ENCODE results near the gene PRDM16. TPM values are rescaled to one million over a fixed set of nuclear protein-coding genes. Genes with fewer than 3 reads are reported as not detected.
A peak's percentile ranks its signal among the peaks of the same experiment; 100 is the strongest.
"Not testable (repeated sequence)": the region's sequence is repeated elsewhere in the genome, so short reads cannot be mapped to it uniquely, and the experiment has no call there.

Gene PRDM16
- total and polyA plus RNA-seq, 2 experiments from 2014 or later, result 0.14 to 0.16 TPM

DNA sequence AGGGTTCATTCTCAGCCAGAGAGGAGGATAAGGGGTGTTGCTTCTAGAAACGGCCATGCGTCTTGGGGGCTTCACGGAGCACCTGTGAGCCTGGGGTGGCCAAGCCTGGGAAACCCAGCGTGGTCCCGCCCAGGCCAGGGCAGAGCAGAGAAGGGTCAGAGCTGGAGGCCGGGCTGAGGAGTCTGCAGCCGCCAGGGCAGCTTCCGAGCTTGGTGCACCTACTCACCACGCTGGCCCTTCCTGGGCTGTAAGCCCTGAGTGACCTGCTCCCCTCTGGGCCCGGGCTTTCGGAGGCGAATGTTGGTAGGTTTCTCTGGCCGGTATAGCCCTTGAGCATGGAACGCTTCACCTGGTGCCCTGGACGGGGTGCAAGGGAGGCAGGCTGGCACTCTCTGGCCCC is 215.7 kb downstream of the PRDM16 start (continued):
- TF ChIP-seq, protein P1, sequence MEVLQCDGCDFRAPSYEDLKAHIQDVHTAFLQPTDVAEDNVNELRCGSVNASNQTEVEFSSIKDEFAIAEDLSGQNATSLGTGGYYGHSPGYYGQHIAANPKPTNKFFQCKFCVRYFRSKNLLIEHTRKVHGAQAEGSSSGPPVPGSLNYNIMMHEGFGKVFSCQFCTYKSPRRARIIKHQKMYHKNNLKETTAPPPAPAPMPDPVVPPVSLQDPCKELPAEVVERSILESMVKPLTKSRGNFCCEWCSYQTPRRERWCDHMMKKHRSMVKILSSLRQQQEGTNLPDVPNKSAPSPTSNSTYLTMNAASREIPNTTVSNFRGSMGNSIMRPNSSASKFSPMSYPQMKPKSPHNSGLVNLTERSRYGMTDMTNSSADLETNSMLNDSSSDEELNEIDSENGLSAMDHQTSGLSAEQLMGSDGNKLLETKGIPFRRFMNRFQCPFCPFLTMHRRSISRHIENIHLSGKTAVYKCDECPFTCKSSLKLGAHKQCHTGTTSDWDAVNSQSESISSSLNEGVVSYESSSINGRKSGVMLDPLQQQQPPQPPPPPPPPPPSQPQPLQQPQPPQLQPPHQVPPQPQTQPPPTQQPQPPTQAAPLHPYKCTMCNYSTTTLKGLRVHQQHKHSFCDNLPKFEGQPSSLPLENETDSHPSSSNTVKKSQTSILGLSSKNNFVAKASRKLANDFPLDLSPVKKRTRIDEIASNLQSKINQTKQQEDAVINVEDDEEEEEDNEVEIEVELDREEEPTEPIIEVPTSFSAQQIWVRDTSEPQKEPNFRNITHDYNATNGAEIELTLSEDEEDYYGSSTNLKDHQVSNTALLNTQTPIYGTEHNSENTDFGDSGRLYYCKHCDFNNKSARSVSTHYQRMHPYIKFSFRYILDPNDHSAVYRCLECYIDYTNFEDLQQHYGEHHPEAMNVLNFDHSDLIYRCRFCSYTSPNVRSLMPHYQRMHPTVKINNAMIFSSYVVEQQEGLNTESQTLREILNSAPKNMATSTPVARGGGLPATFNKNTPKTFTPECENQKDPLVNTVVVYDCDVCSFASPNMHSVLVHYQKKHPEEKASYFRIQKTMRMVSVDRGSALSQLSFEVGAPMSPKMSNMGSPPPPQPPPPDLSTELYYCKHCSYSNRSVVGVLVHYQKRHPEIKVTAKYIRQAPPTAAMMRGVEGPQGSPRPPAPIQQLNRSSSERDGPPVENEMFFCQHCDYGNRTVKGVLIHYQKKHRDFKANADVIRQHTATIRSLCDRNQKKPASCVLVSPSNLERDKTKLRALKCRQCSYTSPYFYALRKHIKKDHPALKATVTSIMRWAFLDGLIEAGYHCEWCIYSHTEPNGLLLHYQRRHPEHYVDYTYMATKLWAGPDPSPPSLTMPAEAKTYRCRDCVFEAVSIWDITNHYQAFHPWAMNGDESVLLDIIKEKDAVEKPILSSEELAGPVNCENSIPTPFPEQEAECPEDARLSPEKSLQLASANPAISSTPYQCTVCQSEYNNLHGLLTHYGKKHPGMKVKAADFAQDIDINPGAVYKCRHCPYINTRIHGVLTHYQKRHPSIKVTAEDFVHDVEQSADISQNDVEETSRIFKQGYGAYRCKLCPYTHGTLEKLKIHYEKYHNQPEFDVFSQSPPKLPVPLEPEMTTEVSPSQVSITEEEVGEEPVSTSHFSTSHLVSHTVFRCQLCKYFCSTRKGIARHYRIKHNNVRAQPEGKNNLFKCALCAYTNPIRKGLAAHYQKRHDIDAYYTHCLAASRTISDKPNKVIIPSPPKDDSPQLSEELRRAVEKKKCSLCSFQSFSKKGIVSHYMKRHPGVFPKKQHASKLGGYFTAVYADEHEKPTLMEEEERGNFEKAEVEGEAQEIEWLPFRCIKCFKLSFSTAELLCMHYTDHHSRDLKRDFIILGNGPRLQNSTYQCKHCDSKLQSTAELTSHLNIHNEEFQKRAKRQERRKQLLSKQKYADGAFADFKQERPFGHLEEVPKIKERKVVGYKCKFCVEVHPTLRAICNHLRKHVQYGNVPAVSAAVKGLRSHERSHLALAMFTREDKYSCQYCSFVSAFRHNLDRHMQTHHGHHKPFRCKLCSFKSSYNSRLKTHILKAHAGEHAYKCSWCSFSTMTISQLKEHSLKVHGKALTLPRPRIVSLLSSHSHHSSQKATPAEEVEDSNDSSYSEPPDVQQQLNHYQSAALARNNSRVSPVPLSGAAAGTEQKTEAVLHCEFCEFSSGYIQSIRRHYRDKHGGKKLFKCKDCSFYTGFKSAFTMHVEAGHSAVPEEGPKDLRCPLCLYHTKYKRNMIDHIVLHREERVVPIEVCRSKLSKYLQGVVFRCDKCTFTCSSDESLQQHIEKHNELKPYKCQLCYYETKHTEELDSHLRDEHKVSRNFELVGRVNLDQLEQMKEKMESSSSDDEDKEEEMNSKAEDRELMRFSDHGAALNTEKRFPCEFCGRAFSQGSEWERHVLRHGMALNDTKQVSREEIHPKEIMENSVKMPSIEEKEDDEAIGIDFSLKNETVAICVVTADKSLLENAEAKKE (CRISPR knock-in tag; IDR thresholded peaks at IDR 0.05), result no peak

DNA sequence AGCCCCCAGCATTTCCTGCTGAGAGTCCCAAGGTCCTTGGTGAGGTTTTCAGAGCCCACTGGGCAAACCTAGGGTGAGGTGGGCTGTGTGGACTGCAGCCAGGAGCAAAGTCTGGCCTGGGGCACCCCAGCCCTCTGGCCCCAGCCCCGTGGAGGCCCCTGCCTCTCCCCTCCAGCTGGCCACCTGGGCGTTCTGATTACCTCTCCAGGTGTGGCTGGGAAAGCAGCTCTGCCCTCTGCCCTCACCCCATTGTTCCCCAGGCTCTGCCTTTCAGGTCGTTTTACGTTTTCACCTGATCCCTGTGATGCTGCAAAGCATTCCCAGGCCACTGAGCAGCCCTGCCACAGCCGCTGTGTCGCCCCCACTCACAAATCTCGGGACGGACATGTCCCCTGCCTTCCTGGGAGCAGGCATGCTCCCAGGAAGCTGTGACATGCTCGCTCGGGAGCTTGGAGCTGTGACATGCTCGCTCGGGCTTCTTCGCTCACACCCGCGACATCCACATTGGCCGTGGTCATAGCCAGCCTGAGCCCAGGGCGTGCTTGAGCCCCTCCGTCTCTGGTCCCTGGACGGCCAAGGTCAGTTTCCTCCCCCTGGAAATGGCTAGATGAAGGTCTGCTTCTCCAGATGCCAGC is 216.2 kb downstream of the PRDM16 start:
- H3K9me2 ChIP-seq (ENCODE audit: insufficient read depth), result no peaks in the 10 kb centered on the region
- H2AFZ ChIP-seq, result 0 out of 2 replicates have a peak overlapping the region, but pooled peaks have one; percentile 2
- Mint-ChIP-seq H3K4me3 (no peak overlapping the region), H3K27me3 (ENCODE audit: insufficient read depth, low read depth, poor library complexity) (peaks cover 4% of the 10 kb centered on the region), H3K27ac (no peak overlapping the region), H3K9me3 (no peaks in the 10 kb centered on the region), H3K4me1 (peaks cover 23% of the 10 kb centered on the region), H3K36me3 (ENCODE audit: low read depth) (no peaks in the 10 kb centered on the region)
- H3K27me3 ChIP-seq (ENCODE audit: insufficient read depth), result no peaks in the 10 kb centered on the region
- no peaks in the 10 kb centered on the region for H3K36me3 ChIP-seq (ENCODE audit: insufficient read depth)
- peak; percentile 16 for DNase-seq (ENCODE audit: low spot score)
- no peaks in the 10 kb centered on the region for H3K79me2 ChIP-seq (replicated peaks; ENCODE audit: insufficient read depth)
- H3K4me2 ChIP-seq, result no peak overlapping the region
- H3F3A ChIP-seq (replicated peaks; ENCODE audit: low read depth), result no peaks in the 10 kb centered on the region
- H4K20me1 ChIP-seq (replicated peaks; ENCODE audit: insufficient read depth), result no peaks in the 10 kb centered on the region
- no peaks in the 10 kb centered on the region; the same call in 1 of the 2 replicates for H3K4me1 ChIP-seq (ENCODE audit: insufficient read depth)
- no peak overlapping the region for H3K27ac ChIP-seq (ENCODE audit: low read depth)
- ATAC-seq, result peak; percentile 6; the same call in 2 of the 3 replicates
- H3K4me3 ChIP-seq, result no peak overlapping the region
- TF ChIP-seq ZNF114 (CRISPR knock-in tag; IDR thresholded peaks at IDR 0.05) (no peak), POLR2AphosphoS5 (IDR thresholded peaks at IDR 0.05; ENCODE audit: low read depth) (no peak), STAT1 (IDR thresholded peaks at IDR 0.05; ENCODE audit: unreplicated experiment) (no peak), CREB1 (CRISPR knock-in tag; IDR thresholded peaks at IDR 0.05; ENCODE audit: low read depth) (no peak), ZNF331 (CRISPR knock-in tag; IDR thresholded peaks at IDR 0.05; ENCODE audit: low read depth) (no peak), EZH2phosphoT487 (IDR thresholded peaks at IDR 0.05; ENCODE audit: unreplicated experiment) (no peak)
- TF ChIP-seq, protein P2, sequence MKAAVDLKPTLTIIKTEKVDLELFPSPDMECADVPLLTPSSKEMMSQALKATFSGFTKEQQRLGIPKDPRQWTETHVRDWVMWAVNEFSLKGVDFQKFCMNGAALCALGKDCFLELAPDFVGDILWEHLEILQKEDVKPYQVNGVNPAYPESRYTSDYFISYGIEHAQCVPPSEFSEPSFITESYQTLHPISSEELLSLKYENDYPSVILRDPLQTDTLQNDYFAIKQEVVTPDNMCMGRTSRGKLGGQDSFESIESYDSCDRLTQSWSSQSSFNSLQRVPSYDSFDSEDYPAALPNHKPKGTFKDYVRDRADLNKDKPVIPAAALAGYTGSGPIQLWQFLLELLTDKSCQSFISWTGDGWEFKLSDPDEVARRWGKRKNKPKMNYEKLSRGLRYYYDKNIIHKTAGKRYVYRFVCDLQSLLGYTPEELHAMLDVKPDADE (IDR thresholded peaks at IDR 0.05), result no peak

DNA sequence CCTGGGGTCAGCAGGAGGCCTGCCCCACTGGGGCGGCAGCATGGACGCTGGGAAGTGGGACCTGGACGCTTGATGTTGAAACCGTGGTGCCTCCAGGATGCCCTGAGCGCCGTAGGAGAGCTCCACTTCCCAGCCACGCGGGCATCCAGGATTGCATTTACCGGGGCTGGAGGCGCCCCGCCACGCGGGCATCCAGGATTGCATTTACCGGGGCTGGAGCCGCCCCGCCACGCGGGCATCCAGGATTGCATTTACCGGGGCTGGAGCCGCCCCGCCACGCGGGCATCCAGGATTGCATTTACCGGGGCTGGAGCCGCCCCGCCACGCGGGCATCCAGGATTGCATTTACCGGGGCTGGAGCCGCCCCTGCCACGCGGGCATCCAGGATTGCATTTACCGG is 218.1 kb downstream of the PRDM16 start:
- not testable (repeated sequence) for H3K36me3 Mint-ChIP-seq (ENCODE audit: low read depth); H3K79me2 ChIP-seq (replicated peaks; ENCODE audit: insufficient read depth); H3K4me3 ChIP-seq; H3K9me3 Mint-ChIP-seq; DNase-seq (ENCODE audit: low spot score); H2AFZ ChIP-seq; H3K27me3 Mint-ChIP-seq (ENCODE audit: insufficient read depth, low read depth, poor library complexity); H3K4me3 Mint-ChIP-seq; H3K4me2 ChIP-seq; H3K36me3 ChIP-seq (ENCODE audit: insufficient read depth); H3F3A ChIP-seq (replicated peaks; ENCODE audit: low read depth); H4K20me1 ChIP-seq (replicated peaks; ENCODE audit: insufficient read depth); H3K27me3 ChIP-seq (ENCODE audit: insufficient read depth); ATAC-seq; H3K4me1 ChIP-seq (ENCODE audit: insufficient read depth); H3K9me2 ChIP-seq (ENCODE audit: insufficient read depth); H3K27ac ChIP-seq (ENCODE audit: low read depth); H3K27ac Mint-ChIP-seq
- H3K4me1 Mint-ChIP-seq, result peaks cover 23% of the 10 kb centered on the region

Measured in GM23338 (cell line).